ENCODE measurements around the gene NACA2.
"Not testable (repeated sequence)": the region's sequence is repeated elsewhere in the genome, so short reads cannot be mapped to it uniquely, and the experiment has no call there.

NACA2 gene

GRCh38 chr17:61598014-61598413 is 7.0 kb upstream of the NACA2 start:
- no peak for DNase-seq

- no peak for DNase-seq
Observed at GRCh38 chr17:61597607-61598006, 6.6 kb upstream of the NACA2 start.

- DNase-seq = no peak
Observed at GRCh38 chr17:61595418-61596186, 4.6 kb upstream of the NACA2 start.

GRCh38 chr17:61594294-61594825 is 3.3 kb upstream of the NACA2 start:
- DNase-seq = no peak

- DNase-seq = no peak
Observed at GRCh38 chr17:61593426-61593825, 2.4 kb upstream of the NACA2 start.

GRCh38 chr17:61591930-61592329 is 911 bp upstream of the NACA2 start:
- no peak for DNase-seq

GRCh38 chr17:61589990-61590389 is 1.0 kb downstream of the NACA2 start:
- no peak for DNase-seq

GRCh38 chr17:61587807-61588660 is 3.0 kb downstream of the NACA2 start:
- DNase-seq = no peak

GRCh38 chr17:61587242-61587641 is 3.8 kb downstream of the NACA2 start:
- no peak for DNase-seq

GRCh38 chr17:61586622-61587021 is 4.4 kb downstream of the NACA2 start:
- not testable (repeated sequence) for DNase-seq

GRCh38 chr17:61586031-61586566 is 4.9 kb downstream of the NACA2 start:
- no peak for DNase-seq

GRCh38 chr17:61584866-61585265 is 6.2 kb downstream of the NACA2 start:
- DNase-seq = no peak

GRCh38 chr17:61584266-61584665 is 6.8 kb downstream of the NACA2 start:
- DNase-seq = no peak

- DNase-seq = no peak
Observed at GRCh38 chr17:61583660-61584264, 7.3 kb downstream of the NACA2 start.

GRCh38 chr17:61583242-61583641 is 7.8 kb downstream of the NACA2 start:
- DNase-seq = no peak

GRCh38 chr17:61582593-61582992 is 8.4 kb downstream of the NACA2 start:
- no peak for DNase-seq

- no peak for DNase-seq
Observed at GRCh38 chr17:61581611-61582349, 9.2 kb downstream of the NACA2 start.

- DNase-seq = no peak
Observed at GRCh38 chr17:61580502-61580901, 10.5 kb downstream of the NACA2 start.

- no peak for DNase-seq
Observed at GRCh38 chr17:61579961-61580360, 11.1 kb downstream of the NACA2 start.

- no peak for DNase-seq
Observed at GRCh38 chr17:61579347-61579746, 11.7 kb downstream of the NACA2 start.

- no peak for DNase-seq
Observed at GRCh38 chr17:61578645-61579044, 12.4 kb downstream of the NACA2 start.

- no peak for DNase-seq
Observed at GRCh38 chr17:61575983-61576382, 15.0 kb downstream of the NACA2 start.
